HCT116 (cell line): ENCODE measurements around the gene A2M. TPM values are rescaled to one million over a fixed set of nuclear protein-coding genes. Genes with fewer than 3 reads are reported as not detected.

Experiments used
- ATAC-seq: fragments of 200-7000 bp; cut with Tn5 transposase; 2 replicates; pipeline ENCODE4 v1.9.1; 2020; ENCODE audit warnings: mild to moderate bottlenecking, moderate library complexity
- BruUV-seq: library from RNA; stranded (reverse); fragments of 400-500 nt; replicated peaks from 2 replicates; lab custom pipeline; 2021; lab: Mats Ljungman, UMichigan
- CTCF ChIA-PET: fragments of 300-600 bp; sonication (Branson Sonifier 250); formaldehyde crosslinking; loops from one replicate; lab custom pipeline; 2021; ENCODE audit warnings: antibody characterized with exemption; lab: Charles Lee
- POLR2A ChIA-PET: fragments of 300-600, 350-600 bp; sonication (Branson Sonifier 250); formaldehyde crosslinking; loops from one replicate; lab custom pipeline; 2021; ENCODE audit warnings: antibody characterized with exemption; lab: Charles Lee
- RAD21 ChIA-PET, 2 experiments: fragments of 300-600 bp; sonication (Branson Sonifier 250); formaldehyde crosslinking; loops; one replicate each; lab custom pipeline; 2023; ENCODE audit warnings: low total read pairs in 2 of 2; ENCODE audit not compliant: uncharacterized antibody in 2 of 2, unreplicated experiment in 2 of 2, low non-redundant PET in 1 of 2; lab: Charles Lee
- DNase-seq: peaks from one replicate; pipeline ENCODE4 v3.0.0-alpha.2; 2010; ENCODE audit warnings: low read depth, low spot score
- H2AFZ ChIP-seq: fragments of 200-600 bp; shearing (Covaris generic), sonication (generic); 2 replicates; pipeline ENCODE4 v1.6.1; 2017; ENCODE audit warnings: low read depth, mixed run types, mixed read lengths, antibody characterized with exemption, low read length; ENCODE audit not compliant: poor library complexity, severe bottlenecking
- H3K27ac ChIP-seq: 2 replicates; pipeline ENCODE4 v1.5.1; 2012; ENCODE audit warnings: low read depth, low read length
- H3K27me3 ChIP-seq: fragments of 200-600 bp; sonication (generic); 2 replicates; pipeline ENCODE4 v1.6.1; 2016; ENCODE audit warnings: mixed run types, low read length, mixed read lengths; ENCODE audit not compliant: insufficient read depth
- H3K36me3 ChIP-seq, 2 experiments: fragments of 200-500 bp in 1 of 2; fragments of 200-600 bp in 1 of 2; sonication (Bioruptor generic) in 1 of 2; sonication (generic) in 1 of 2; 2 replicates each; pipeline versions ENCODE4 v1.5.1 to v1.6.1; 2014 to 2016; ENCODE audit warnings: low read length in 2 of 2, inconsistent platforms in 1 of 2, mixed read lengths in 1 of 2, mixed run types in 1 of 2; ENCODE audit not compliant: insufficient read depth in 2 of 2, control insufficient read depth in 1 of 2
- H3K4me1 ChIP-seq, 2 experiments: fragments of 200-600 bp in 1 of 2; sonication (generic) in 1 of 2; 2 replicates each; pipeline versions ENCODE4 v1.5.1 to v1.6.1; 2012 to 2017; ENCODE audit warnings: low read length in 2 of 2, inconsistent platforms in 1 of 2, mild to moderate bottlenecking in 1 of 2, mixed read lengths in 1 of 2, mixed run types in 1 of 2, moderate library complexity in 1 of 2; ENCODE audit not compliant: insufficient read depth in 2 of 2, control insufficient read depth in 1 of 2
- H3K4me2 ChIP-seq: fragments of 200-600 bp; sonication (generic); 2 replicates; pipeline ENCODE4 v1.6.1; 2017; ENCODE audit warnings: mixed run types, low read length, mixed read lengths
- H3K4me3 ChIP-seq, 2 experiments: fragments of 200-600 bp in 1 of 2; sonication (generic) in 1 of 2; replicated peaks in 1 of 2; 2 replicates each; pipeline ENCODE4 v1.5.1; 2011 to 2016; ENCODE audit warnings: low read length in 2 of 2, control low read depth in 1 of 2, low read depth in 1 of 2, mild to moderate bottlenecking in 1 of 2, mixed read lengths in 1 of 2, mixed run types in 1 of 2
- H3K79me2 ChIP-seq: fragments of 200-600 bp; sonication (generic); 2 replicates; pipeline ENCODE4 v1.6.1; 2017; ENCODE audit warnings: mild to moderate bottlenecking, mixed run types, low read length, moderate library complexity, mixed read lengths; ENCODE audit not compliant: insufficient read depth
- H3K9ac ChIP-seq: fragments of 200-600 bp; sonication (generic); 2 replicates; pipeline ENCODE4 v1.6.1; 2016; ENCODE audit warnings: low read length, mixed read lengths
- H3K9me2 ChIP-seq: fragments of 200-600 bp; sonication (generic), shearing (Covaris generic); 2 replicates; pipeline ENCODE4 v1.6.1; 2017; ENCODE audit warnings: mixed run types, mild to moderate bottlenecking, moderate library complexity; ENCODE audit not compliant: insufficient read depth
- H3K9me3 ChIP-seq, 2 experiments: fragments of 200-500 bp in 1 of 2; fragments of 200-600 bp in 1 of 2; sonication (Bioruptor generic) in 1 of 2; sonication (generic) in 1 of 2; 2 replicates each; pipeline ENCODE4 v1.6.1; 2014 to 2017; ENCODE audit warnings: low read length in 2 of 2, mixed read lengths in 2 of 2, inconsistent platforms in 1 of 2, low read depth in 1 of 2, mild to moderate bottlenecking in 1 of 2, mixed run types in 1 of 2, moderate library complexity in 1 of 2; ENCODE audit not compliant: control insufficient read depth in 1 of 2, insufficient read depth in 1 of 2
- H4K20me1 ChIP-seq: fragments of 200-600 bp; sonication (generic), shearing (Covaris generic); 2 replicates; pipeline ENCODE4 v1.6.1; 2017; ENCODE audit warnings: mixed run types, mild to moderate bottlenecking, moderate library complexity; ENCODE audit not compliant: insufficient read depth
- ATF3 ChIP-seq: IDR thresholded peaks from 2 replicates; pipeline ENCODE4 v1.6.1; 2012
- CBX3 ChIP-seq: IDR thresholded peaks from 2 replicates; pipeline ENCODE4 v1.6.1; 2012; ENCODE audit warnings: low read depth
- ELF1 ChIP-seq: IDR thresholded peaks from 2 replicates; pipeline ENCODE4 v1.6.1; 2012; ENCODE audit warnings: low read depth, borderline replicate concordance
- EZH2 ChIP-seq: fragments of 200-600 bp; sonication (generic); IDR thresholded peaks from 2 replicates; pipeline ENCODE4 v1.6.1; 2017; ENCODE audit warnings: antibody characterized with exemption, mixed run types
- FOSL1 ChIP-seq: IDR thresholded peaks from 2 replicates; pipeline ENCODE4 v1.6.1; 2012; ENCODE audit warnings: low read depth
- JUND ChIP-seq: IDR thresholded peaks from 2 replicates; pipeline ENCODE4 v1.6.1; 2012
- POLR2A ChIP-seq: IDR thresholded peaks from 2 replicates; pipeline ENCODE4 v1.7.0; 2011; ENCODE audit warnings: borderline replicate concordance; ENCODE audit not compliant: insufficient read depth, insufficient read length; ENCODE audit errors: extremely low read depth
- POLR2AphosphoS5 ChIP-seq: IDR thresholded peaks from 2 replicates; pipeline ENCODE4 v1.6.1; 2011; ENCODE audit warnings: mild to moderate bottlenecking, low read depth, low read length, moderate library complexity
- RAD21 ChIP-seq: IDR thresholded peaks from 2 replicates; pipeline ENCODE4 v1.6.1; 2012; ENCODE audit warnings: low read depth, mild to moderate bottlenecking
- REST ChIP-seq: IDR thresholded peaks from 2 replicates; pipeline ENCODE4 v1.6.1; 2012; ENCODE audit warnings: low read depth
- SP1 ChIP-seq: IDR thresholded peaks from 2 replicates; pipeline ENCODE4 v1.6.1; 2012; ENCODE audit warnings: low read depth
- TCF7L2 ChIP-seq: IDR thresholded peaks from 2 replicates; pipeline ENCODE4 v1.7.0; 2011; ENCODE audit warnings: borderline replicate concordance, inconsistent platforms; ENCODE audit not compliant: insufficient read depth, insufficient read length; ENCODE audit errors: extremely low read depth
- ZFX ChIP-seq: fragments of 450-650 bp; IDR thresholded peaks from 2 replicates; pipeline ENCODE4 v1.6.1; 2017
- intact Hi-C: fragments of 100-400 bp; cut with micrococcal nuclease; formaldehyde crosslinking; loops from 2 replicates; pipeline ENCODE4 v1.10.0; 2022
- total RNA-seq: library from RNA; stranded (reverse); gene quantifications from one replicate; pipeline ENCODE4 v1.2.1, GENCODE V29; 2021; ENCODE audit not compliant: unreplicated experiment

A2M gene
- total RNA-seq, 1 experiment from 2014 or later = 3.0 TPM

GRCh38 chr12:9104767-9105423 lies 10.8 kb downstream of the A2M start:
- Histone ChIP-seq H3K9ac (no peak overlapping the region), H3K27me3 (0 out of 2 replicates have a peak, but pooled peaks cover 2% of the 10 kb centered on the region), H3K79me2 (no peaks in the 10 kb centered on the region), H3K9me3 (no peaks in the 10 kb centered on the region), H3K9me2 (no peaks in the 10 kb centered on the region), H2AFZ (no peak overlapping the region), H3K4me2 (no peak overlapping the region), H3K4me1 (no peaks in the 10 kb centered on the region), H3K27ac (no peak overlapping the region), H4K20me1 (no peaks in the 10 kb centered on the region), H3K4me3 (no peak overlapping the region), H3K36me3 (no peaks in the 10 kb centered on the region)
- no TSS peak for BruUV-seq
- ChIA-PET RAD21 (interaction anchor here in 1 of 2 experiments (0.6 kb wide), 1 partner anchor 213 kb away, joined by 4 read pairs; no protein-coding TSS in a partner anchor), CTCF (no interaction called here), POLR2A (no interaction called here)
- intact Hi-C loops = no loop called here
- ATAC-seq (no peak), DNase-seq (no peak)
- TF ChIP-seq POLR2A = no peak
- no peak for TF ChIP-seq REST

- Histone ChIP-seq H3K4me2 (no peak overlapping the region), H3K4me1 (no peaks in the 10 kb centered on the region), H4K20me1 (no peaks in the 10 kb centered on the region), H2AFZ (no peak overlapping the region), H3K79me2 (no peaks in the 10 kb centered on the region), H3K27ac (no peak overlapping the region), H3K9me2 (no peaks in the 10 kb centered on the region), H3K9me3 (no peaks in the 10 kb centered on the region), H3K27me3 (no peaks in the 10 kb centered on the region), H3K36me3 (no peaks in the 10 kb centered on the region), H3K4me3 (no peak overlapping the region), H3K9ac (no peak overlapping the region)
- intact Hi-C loops = no loop called here
- ChIA-PET POLR2A (no interaction called here), CTCF (no interaction called here), RAD21 (no interaction called here)
- BruUV-seq = no TSS peak
- ATAC-seq (no peak), DNase-seq (no peak)
- TF ChIP-seq ZFX = no peak
- no peak for TF ChIP-seq JUND
- TF ChIP-seq POLR2AphosphoS5 = no peak
- TF ChIP-seq RAD21 = no peak
- TF ChIP-seq EZH2 = no peak
- TF ChIP-seq ATF3 = no peak
- no peak for TF ChIP-seq TCF7L2
- no peak for TF ChIP-seq FOSL1
- TF ChIP-seq ELF1 = no peak
- no peak for TF ChIP-seq CBX3
- TF ChIP-seq SP1 = no peak
- no peak for TF ChIP-seq REST
Observed at GRCh38 chr12:9104087-9104486, 11.6 kb downstream of the A2M start.
